ENCODE data around the gene SLC43A3.

The SLC43A3 gene

DNA sequence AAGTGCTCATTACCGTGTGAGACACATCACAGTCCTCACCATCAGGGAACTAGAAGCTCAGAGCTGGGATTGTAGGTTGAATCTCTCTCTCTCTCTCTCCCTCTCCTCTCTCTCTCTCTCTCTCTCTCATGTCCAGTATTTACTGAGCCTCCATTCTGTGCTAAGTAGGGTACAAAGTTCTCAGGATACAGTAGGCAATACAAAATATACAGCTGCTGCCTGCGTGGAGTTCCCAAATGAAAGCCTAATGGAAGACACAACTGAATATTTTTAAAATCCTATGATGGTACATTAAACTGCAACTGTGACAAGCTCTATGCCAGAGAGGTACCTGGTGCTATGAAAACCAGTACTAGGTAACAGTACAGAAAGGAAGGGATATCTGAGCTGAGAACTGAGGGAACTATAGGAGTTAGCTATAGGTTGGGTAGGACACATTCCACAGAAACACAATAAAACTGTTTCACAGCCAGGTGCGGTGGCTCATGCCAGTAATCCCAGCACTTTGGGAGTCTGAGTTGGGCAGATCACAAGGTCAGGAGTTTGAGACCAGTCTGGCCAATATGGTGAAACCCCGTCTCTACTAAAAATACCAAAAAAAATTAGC is 26.8 kb downstream of the SLC43A3 start:
- no peak overlapping the region for H3K27ac ChIP-seq

GRCh38 chr11:57399221-57399620 is 27.7 kb downstream of the SLC43A3 start:
- no peak overlapping the region for H3K27ac ChIP-seq
- TF ChIP-seq, protein P1, sequence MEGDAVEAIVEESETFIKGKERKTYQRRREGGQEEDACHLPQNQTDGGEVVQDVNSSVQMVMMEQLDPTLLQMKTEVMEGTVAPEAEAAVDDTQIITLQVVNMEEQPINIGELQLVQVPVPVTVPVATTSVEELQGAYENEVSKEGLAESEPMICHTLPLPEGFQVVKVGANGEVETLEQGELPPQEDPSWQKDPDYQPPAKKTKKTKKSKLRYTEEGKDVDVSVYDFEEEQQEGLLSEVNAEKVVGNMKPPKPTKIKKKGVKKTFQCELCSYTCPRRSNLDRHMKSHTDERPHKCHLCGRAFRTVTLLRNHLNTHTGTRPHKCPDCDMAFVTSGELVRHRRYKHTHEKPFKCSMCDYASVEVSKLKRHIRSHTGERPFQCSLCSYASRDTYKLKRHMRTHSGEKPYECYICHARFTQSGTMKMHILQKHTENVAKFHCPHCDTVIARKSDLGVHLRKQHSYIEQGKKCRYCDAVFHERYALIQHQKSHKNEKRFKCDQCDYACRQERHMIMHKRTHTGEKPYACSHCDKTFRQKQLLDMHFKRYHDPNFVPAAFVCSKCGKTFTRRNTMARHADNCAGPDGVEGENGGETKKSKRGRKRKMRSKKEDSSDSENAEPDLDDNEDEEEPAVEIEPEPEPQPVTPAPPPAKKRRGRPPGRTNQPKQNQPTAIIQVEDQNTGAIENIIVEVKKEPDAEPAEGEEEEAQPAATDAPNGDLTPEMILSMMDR (conservative IDR thresholded peaks at IDR 0.05): no peak

More for the DNA sequence above, 26.8 kb downstream of the SLC43A3 start:
- TF ChIP-seq, protein P1 (conservative IDR thresholded peaks at IDR 0.05): no peak

- TF ChIP-seq, protein P1 (conservative IDR thresholded peaks at IDR 0.05): no peak
- no peak overlapping the region for H3K27ac ChIP-seq
These were observed 29.4 kb downstream of the SLC43A3 start for GRCh38 chr11:57397394-57397990.

DNA sequence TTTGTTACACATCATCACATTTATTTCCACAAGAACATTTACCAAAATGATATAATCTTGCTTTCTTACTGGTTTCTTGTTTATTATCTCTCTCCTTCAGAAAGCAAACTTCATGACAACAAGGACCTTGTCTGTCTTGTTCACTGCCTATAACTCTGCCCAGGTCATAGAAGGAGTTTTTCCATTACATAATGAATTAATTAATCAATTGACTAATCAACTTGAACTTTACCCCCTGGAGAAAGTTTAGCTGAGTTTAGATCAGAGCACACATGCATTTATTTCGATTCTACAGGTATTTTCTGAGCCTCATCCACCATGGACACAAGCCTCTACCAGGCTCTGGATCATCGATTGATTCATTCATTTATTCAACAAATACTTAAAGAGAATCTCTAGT is 30.2 kb downstream of the SLC43A3 start:
- TF ChIP-seq, protein P1 (conservative IDR thresholded peaks at IDR 0.05): no peak

DNA sequence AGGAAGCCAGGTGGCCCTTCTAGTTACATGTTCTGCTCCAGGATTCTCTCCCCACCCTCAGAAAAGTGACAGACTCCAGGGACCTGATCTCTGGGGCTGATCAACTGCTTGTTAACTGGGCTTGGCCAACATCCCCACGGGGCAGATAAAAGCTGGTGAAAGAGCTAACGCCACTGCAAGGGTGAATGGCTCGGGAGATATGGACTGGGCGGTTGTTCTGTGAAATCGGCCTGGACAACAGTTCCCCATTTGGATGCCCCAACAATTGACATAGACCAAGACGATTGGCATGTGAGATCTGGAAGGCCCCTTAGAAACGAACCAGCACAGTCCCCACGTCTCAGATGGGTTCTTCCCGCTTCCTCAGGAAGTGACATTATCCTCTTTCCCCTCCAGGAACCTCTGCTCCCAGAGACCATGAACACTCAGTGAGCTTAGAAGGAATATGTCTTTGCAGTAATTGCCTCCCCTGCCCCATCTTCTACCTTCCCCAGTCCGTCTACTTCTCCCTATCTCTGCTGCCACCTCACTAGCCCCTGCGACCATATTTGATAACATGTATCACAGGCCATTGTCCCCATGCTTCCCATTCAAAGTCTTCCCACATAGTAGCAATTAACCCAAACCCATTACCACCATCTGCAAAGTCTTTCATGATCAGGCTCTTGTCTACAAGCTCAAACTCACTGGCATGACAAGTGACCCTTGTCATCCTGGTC is 30.9 kb downstream of the SLC43A3 start:
- no peak overlapping the region for H3K27ac ChIP-seq
- TF ChIP-seq, protein P1 (conservative IDR thresholded peaks at IDR 0.05): no peak

More for the DNA sequence above, 30.2 kb downstream of the SLC43A3 start:
- H3K27ac ChIP-seq: no peak overlapping the region

DNA sequence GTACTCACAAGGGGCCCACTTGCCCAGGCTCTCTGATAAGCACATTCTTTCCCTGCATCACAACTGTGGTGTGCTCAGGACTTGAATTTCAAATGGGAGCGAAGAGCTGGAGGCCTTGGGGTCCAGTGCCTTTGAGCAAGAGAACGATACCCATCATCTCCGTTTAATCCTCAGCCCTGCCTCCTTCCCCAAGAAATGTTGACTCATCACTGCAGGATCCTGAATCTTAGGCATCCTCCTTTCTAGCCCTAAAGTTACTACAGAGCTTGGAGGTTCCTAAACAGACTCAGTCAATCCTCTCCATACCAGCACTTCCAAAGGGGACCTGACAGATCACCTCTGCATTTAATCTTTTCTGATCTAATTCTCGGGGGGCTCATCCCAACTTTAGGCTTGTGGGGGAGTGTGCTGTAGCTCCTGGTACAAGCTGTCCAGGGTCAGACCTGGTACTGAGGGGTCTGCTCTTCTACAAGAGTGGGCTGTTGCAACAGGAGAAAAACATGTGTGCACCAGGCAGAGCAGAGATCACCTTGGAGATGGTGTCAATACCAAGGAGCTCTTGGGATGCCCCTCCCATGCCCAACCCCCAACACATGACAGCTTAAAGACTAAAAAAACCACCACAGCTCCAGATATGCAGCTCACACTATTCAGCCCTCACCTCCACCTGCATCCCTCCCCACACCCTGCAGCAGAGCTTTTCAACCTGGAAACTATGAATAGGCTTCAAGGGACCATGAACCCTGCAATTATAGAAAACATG is 32.5 kb downstream of the SLC43A3 start:
- TF ChIP-seq, protein P1 (conservative IDR thresholded peaks at IDR 0.05): no peak
- H3K27ac ChIP-seq: no peak overlapping the region

DNA sequence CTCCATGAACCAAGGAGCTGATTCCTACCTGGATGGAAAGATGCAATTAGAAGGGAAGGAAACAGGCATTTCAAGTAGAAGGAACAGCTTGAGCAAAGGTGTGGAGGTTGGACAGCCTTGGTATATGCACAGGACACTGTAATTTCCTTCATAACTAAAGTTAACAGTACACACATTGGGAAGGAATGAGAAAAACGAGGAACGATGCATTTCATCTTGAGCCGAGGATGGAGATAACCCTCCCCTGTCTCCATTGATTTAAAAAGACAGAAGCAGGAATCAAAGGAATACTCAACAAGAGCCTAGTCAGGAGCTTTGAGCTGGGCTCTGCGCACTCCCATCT is 34.2 kb downstream of the SLC43A3 start:
- no peak overlapping the region for H3K27ac ChIP-seq
- TF ChIP-seq, protein P1 (conservative IDR thresholded peaks at IDR 0.05): no peak
